Measurements from ENCODE around the gene RGS7.

DNA sequence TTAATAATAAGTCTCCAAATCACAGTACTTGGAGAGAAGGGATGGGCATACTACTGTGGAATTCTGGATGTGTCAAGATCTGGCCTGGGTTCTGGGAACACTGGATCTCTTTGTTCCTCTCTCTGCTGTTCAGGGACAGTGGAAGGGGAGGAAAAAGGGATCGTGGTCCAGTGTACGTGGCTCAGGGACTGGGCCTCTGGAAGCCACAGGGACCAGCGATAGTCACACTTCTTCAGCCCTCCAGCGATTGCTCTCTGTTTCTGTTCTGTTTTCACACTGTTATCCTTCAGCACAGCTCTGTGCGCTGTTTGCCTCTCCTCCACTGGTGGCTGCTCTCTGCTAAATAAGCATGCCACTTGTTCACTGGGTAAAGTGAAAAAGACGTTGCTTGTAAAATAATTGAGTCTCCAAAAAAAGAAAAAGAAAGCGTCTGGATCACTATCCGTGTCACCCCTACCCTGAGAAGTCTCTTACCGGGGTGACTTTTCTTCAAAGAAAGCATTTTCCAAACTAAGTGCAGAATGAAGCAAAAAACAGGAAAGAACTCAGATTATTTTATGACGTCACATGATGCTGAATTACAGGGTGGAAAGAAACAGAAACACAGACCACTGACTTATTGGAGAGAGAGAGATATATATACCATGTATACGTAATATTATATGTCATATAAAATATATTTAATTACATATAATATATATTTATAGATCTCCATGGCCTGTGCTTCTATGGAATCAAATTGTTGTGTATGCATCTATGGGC is 279.4 kb downstream of the RGS7 start:
- TF ChIP-seq POLR2A (IDR thresholded peaks at IDR 0.05; ENCODE audit: low read depth, low read length) = no peak
- TF ChIP-seq, protein P1, sequence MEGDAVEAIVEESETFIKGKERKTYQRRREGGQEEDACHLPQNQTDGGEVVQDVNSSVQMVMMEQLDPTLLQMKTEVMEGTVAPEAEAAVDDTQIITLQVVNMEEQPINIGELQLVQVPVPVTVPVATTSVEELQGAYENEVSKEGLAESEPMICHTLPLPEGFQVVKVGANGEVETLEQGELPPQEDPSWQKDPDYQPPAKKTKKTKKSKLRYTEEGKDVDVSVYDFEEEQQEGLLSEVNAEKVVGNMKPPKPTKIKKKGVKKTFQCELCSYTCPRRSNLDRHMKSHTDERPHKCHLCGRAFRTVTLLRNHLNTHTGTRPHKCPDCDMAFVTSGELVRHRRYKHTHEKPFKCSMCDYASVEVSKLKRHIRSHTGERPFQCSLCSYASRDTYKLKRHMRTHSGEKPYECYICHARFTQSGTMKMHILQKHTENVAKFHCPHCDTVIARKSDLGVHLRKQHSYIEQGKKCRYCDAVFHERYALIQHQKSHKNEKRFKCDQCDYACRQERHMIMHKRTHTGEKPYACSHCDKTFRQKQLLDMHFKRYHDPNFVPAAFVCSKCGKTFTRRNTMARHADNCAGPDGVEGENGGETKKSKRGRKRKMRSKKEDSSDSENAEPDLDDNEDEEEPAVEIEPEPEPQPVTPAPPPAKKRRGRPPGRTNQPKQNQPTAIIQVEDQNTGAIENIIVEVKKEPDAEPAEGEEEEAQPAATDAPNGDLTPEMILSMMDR (conservative IDR thresholded peaks at IDR 0.05; ENCODE audit: low read depth, low read length) = no peak
- no peak for TF ChIP-seq SMC3 (IDR thresholded peaks at IDR 0.05; ENCODE audit: low read depth, low read length)
- TF ChIP-seq MXI1 (IDR thresholded peaks at IDR 0.05; ENCODE audit: borderline replicate concordance, low read depth, low read length) = no peak

Data from IMR-90 (cell line).